ENCODE results near the gene APOBEC3G. TPM values are rescaled to one million over a fixed set of nuclear protein-coding genes. Genes with fewer than 3 reads are reported as not detected.

Gene APOBEC3G
- total and polyA plus RNA-seq, 9 donors: 13.2 to 36.5 (median 24.7) TPM

GRCh38 chr22:39094717-39095389 lies 17.8 kb downstream of the APOBEC3G start:
- Histone ChIP-seq H3K4me1 (ENCODE audit: insufficient read depth) (no peaks in the 10 kb centered on the region), H3K27ac (no peak overlapping the region), H3K27me3 (no peaks in the 10 kb centered on the region), H3K9me3 (no peaks in the 10 kb centered on the region), H3K4me3 (no peak overlapping the region), H3K36me3 (no peaks in the 10 kb centered on the region)
- no peak for TF ChIP-seq EP300 (IDR thresholded peaks at IDR 0.05)
- no peak for TF ChIP-seq CTCF (IDR thresholded peaks at IDR 0.05)
- TF ChIP-seq POLR2A (IDR thresholded peaks at IDR 0.05): no peak
- DNase-seq: no peak
- 83 to 87% (median 87%) methylated on average over 14 of the region's 14 CpGs for WGBS, 3 donors
- intact Hi-C loops (cut with DNase I): no loop called here

GRCh38 chr22:39095971-39096370 lies 18.9 kb downstream of the APOBEC3G start:
- TF ChIP-seq POLR2A (IDR thresholded peaks at IDR 0.05) (no peak), EP300 (IDR thresholded peaks at IDR 0.05) (no peak), CTCF (IDR thresholded peaks at IDR 0.05) (no peak)
- WGBS, 3 donors: 76 to 93% (median 86%) methylated on average over 3 of the region's 3 CpGs
- H3K27ac ChIP-seq: no peak overlapping the region
- H3K9me3 ChIP-seq: no peaks in the 10 kb centered on the region
- no peak overlapping the region for H3K4me3 ChIP-seq
- no peaks in the 10 kb centered on the region for H3K4me1 ChIP-seq (ENCODE audit: insufficient read depth)
- DNase-seq: no peak
- H3K36me3 ChIP-seq: no peaks in the 10 kb centered on the region
- no peaks in the 10 kb centered on the region for H3K27me3 ChIP-seq
- intact Hi-C loops (cut with DNase I): no loop called here

- DNase-seq: no peak
- H3K9me3 ChIP-seq: no peaks in the 10 kb centered on the region
- no peaks in the 10 kb centered on the region for H3K36me3 ChIP-seq
- no peaks in the 10 kb centered on the region for H3K4me1 ChIP-seq (ENCODE audit: insufficient read depth)
- no peak within 1 kb of the TSS for H3K4me3 ChIP-seq
- intact Hi-C loops (cut with DNase I): no loop called here
- H3K27me3 ChIP-seq: no peaks in the 10 kb centered on the region
- H3K27ac ChIP-seq: peak within 1 kb of the TSS in 1 of 2 donors; percentile 11
- TF ChIP-seq POLR2A (IDR thresholded peaks at IDR 0.05): no peak
- TF ChIP-seq CTCF (IDR thresholded peaks at IDR 0.05): no peak
- TF ChIP-seq EP300 (IDR thresholded peaks at IDR 0.05): no peak
- WGBS, 3 donors: 74 to 86% (median 84%) methylated on average over 9 of the region's 9 CpGs
Observed at GRCh38 chr22:39097098-39098020, 20.3 kb downstream of the APOBEC3G start, which contains the start of gene APOBEC3H. Gene APOBEC3H (plus strand): TSS chr22:39097244. CDS start chr22:39100279, 3,035 bp downstream.

- Histone ChIP-seq H3K27me3 (no peaks in the 10 kb centered on the region), H3K36me3 (no peaks in the 10 kb centered on the region), H3K4me1 (ENCODE audit: insufficient read depth) (no peaks in the 10 kb centered on the region), H3K4me3 (no peak overlapping the region), H3K9me3 (no peaks in the 10 kb centered on the region), H3K27ac (no peak overlapping the region)
- TF ChIP-seq CTCF (IDR thresholded peaks at IDR 0.05) (no peak), POLR2A (IDR thresholded peaks at IDR 0.05) (no peak), EP300 (IDR thresholded peaks at IDR 0.05) (no peak)
- intact Hi-C loops (cut with DNase I): no loop called here
- no peak for DNase-seq
- WGBS, 3 donors: 67 to 82% (median 70%) methylated on average over 6 of the region's 6 CpGs
Observed at GRCh38 chr22:39098026-39098425, 21.0 kb downstream of the APOBEC3G start.

All from ovary (tissue), 9 donors.